Heart left ventricle (tissue), 13 donors: ENCODE measurements around the gene SHFL.

Source experiments
- POLR2A ChIP-seq, 2 donors: fragments of 450-650 bp; IDR thresholded peaks; one replicate each; pipeline ENCODE4 v1.6.1; 2017; ENCODE audit warnings: antibody characterized with exemption in 2 of 2, mild to moderate bottlenecking in 2 of 2, moderate library complexity in 2 of 2
- TF ChIP-seq, protein P1 (sequence below), 12 donors: fragments of 200-600 bp; sonication (generic) in 4 of 12; IDR thresholded peaks; one replicate each; pipeline versions ENCODE4 v1.5.0 to v1.8.0; 2018 to 2022; ENCODE audit warnings: antibody characterized with exemption in 12 of 12, mild to moderate bottlenecking in 5 of 12
- donor health status: ischemic (EF 13 %, LVEDD 7.1; RV severe dilation, severe dysfunction).
- donor health status: DM: no; HTN: yes; CAD: no.
- donor health status: DM: no; HTN: no; CAD: no.
- donor health status: ischemic (EF 25% LVEDD 6.9; RV normal size, moderate dysfunction).
- donor health status: ischemic (EF 25% LVEDD 5.7; RV mildly dilated, moderate dysfunction).
- donor health status: ischemic (EF 35%, LVEDD 5.7; RV mildly dilated, moderate dysfunction).
- donor health status: nonischemic (EF 11% LVEDD 7.7; RV severe dilation, severe dysfunction).
- donor health status: DM: yes; HTN: yes; CAD: no.
- donor health status: PGD.
- donor health status: ischemic (EF 29% LVEDD 5.4; RV normal size, mild dysfunction).
- donor health status: nonischemic (EF 23%, LVEDD 6.1; RV moderate dilation, normal function).

DNA sequence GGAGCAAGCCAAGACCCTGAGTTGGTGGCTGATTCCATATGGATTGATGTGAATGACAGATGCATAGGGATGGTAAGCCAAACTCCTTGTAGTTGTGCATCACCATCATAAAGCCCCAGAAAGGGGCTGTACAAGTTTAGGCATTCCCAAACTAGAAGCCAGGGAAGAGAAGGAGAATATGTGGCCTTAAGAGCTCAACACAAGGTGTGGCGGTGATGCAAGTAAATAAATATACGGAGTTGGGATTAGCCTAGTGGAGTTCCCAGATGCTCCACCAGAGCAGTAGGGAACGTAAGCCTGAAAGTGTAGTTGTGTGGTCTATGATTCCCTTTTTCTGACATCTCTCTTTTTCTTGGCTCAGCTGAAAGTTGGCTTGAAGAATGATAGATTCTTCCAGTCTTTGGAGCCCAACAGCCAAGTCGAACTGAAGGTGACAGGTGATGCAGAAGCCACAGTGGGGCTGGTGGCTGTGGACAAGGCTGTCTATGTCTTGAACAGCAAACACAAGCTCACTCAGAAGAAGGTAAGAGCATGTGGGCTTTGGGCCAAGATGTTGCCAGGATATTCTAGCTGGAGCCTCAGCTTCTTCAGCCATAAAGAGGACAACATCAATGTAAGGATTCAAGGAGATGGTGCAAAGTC is 42.7 kb upstream of the SHFL start:
- TF ChIP-seq POLR2A (IDR thresholded peaks at IDR 0.05), result no peak
- TF ChIP-seq, protein P1, sequence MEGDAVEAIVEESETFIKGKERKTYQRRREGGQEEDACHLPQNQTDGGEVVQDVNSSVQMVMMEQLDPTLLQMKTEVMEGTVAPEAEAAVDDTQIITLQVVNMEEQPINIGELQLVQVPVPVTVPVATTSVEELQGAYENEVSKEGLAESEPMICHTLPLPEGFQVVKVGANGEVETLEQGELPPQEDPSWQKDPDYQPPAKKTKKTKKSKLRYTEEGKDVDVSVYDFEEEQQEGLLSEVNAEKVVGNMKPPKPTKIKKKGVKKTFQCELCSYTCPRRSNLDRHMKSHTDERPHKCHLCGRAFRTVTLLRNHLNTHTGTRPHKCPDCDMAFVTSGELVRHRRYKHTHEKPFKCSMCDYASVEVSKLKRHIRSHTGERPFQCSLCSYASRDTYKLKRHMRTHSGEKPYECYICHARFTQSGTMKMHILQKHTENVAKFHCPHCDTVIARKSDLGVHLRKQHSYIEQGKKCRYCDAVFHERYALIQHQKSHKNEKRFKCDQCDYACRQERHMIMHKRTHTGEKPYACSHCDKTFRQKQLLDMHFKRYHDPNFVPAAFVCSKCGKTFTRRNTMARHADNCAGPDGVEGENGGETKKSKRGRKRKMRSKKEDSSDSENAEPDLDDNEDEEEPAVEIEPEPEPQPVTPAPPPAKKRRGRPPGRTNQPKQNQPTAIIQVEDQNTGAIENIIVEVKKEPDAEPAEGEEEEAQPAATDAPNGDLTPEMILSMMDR (IDR thresholded peaks at IDR 0.05), result no peak
